ENCODE measurements around the gene BMP5. TPM values are rescaled to one million over a fixed set of nuclear protein-coding genes. Genes with fewer than 3 reads are reported as not detected.

BMP5 gene
- total RNA-seq, 2 experiments from 2014 or later = not detected

DNA sequence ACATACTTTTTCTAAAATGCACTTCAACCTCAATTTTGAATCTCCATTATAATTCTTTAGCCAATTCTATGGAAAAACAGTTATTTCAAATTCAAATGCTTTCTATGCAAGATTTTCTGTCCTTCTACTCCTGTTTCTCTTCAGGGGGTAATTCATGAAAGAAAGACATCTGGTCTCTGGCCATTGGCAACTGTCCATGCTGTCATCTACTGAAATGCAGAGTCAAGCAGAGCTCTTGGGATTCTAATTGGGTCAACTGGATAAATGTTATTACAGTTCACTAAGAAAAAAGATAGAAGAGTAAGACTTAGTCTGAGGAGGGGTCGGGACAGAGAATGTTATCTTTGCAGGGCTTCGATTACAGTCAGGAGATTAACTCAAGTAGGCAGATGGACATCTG is 22.0 kb upstream of the BMP5 start:
- ATAC-seq = no peak
- Mint-ChIP-seq H3K9me3 (ENCODE audit: low read depth) (peaks cover 3% of the 10 kb centered on the region), H3K27me3 (no peaks in the 10 kb centered on the region), H3K4me3 (no peak overlapping the region), H3K4me1 (no peaks in the 10 kb centered on the region), H3K36me3 (ENCODE audit: low read depth) (no peaks in the 10 kb centered on the region), H3K27ac (no peak overlapping the region)
- intact Hi-C loops (cut with DNase I, micrococcal nuclease) = no loop called here
- CTCF ChIA-PET = no interaction called here
- DNase-seq = no peak
- POLR2A ChIA-PET = no interaction called here

DNA sequence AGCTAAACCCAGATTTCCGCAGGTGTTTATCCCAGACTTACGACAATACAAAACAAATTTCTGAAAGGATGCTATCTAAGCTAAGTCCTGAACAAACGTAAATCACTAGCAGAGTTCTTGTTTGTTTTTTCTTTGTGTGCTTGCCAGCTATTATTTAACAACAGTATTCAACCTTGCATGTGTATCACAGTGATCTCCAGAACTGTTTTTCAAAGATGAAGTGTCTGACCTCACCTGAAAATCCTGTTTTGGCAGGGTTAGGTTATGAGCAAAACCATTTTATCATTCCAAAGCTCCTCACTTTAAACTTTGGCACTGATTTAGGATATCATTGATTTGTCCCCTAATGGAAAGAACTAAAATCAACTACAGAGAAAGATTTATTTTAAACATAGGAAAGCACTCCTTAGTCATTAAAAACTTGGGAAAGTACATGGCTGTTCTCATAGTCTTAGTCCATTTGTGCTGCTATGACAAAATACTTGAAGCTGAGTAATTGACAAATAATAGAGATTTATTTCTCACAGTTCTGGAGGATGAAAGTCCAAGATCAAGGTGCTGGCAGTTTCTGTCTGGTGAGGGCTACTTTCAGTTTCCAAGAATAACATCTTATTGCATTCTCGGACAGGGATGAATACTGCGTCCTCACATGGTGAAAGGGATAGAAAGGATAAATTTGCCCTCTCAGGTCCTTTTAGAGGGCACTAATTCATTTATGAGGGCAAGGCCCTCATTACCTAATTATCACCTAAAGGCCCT is 20.8 kb upstream of the BMP5 start:
- H3K27ac Mint-ChIP-seq = no peak overlapping the region
- ATAC-seq = no peak
- ChIA-PET CTCF (no interaction called here), POLR2A (no interaction called here)
- H3K9me3 Mint-ChIP-seq (ENCODE audit: low read depth) = peaks cover 3% of the 10 kb centered on the region
- no peaks in the 10 kb centered on the region for H3K36me3 Mint-ChIP-seq (ENCODE audit: low read depth)
- no peak for DNase-seq
- no peak overlapping the region for H3K4me3 Mint-ChIP-seq
- no peaks in the 10 kb centered on the region for H3K27me3 Mint-ChIP-seq
- intact Hi-C loops (cut with DNase I, micrococcal nuclease) = no loop called here
- H3K4me1 Mint-ChIP-seq = no peaks in the 10 kb centered on the region

DNA sequence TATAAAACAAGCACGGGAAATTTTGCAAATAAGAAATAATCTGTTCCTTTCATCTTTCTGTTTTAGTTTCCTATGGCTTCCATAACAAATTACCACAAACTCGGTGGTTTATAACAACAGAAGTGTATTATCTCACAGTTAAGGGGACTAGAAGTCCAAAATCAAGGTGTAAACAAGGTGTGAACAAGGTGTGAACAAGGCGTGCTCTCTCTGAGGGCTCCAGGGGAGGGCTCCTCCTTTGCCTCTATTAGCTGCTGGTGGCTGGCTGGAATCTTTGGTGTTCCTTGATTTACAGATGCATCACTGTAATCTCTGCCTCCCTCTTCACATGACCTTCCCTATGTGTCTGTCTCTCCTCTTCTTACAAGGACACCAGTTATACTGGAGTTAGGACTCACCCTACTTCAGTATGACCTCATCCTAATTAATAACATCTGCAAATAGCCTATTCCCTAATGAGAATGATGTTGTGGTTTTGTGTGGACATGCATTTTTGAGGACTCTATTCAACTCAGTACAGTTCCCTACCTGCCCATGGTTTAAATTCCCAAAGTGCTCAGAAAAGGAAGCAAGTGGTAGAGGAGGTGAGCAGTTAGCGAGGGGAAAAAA is 17.5 kb upstream of the BMP5 start:
- intact Hi-C loops (cut with DNase I, micrococcal nuclease) = no loop called here
- ChIA-PET POLR2A (no interaction called here), CTCF (no interaction called here)
- no peak overlapping the region for H3K27ac Mint-ChIP-seq
- no peaks in the 10 kb centered on the region for H3K36me3 Mint-ChIP-seq (ENCODE audit: low read depth)
- H3K4me3 Mint-ChIP-seq = no peak overlapping the region
- peaks cover 3% of the 10 kb centered on the region for H3K9me3 Mint-ChIP-seq (ENCODE audit: low read depth)
- H3K4me1 Mint-ChIP-seq = no peaks in the 10 kb centered on the region
- DNase-seq = no peak
- no peaks in the 10 kb centered on the region for H3K27me3 Mint-ChIP-seq
- no peak for ATAC-seq

- no peaks in the 10 kb centered on the region for H3K9me3 Mint-ChIP-seq (ENCODE audit: low read depth)
- no peaks in the 10 kb centered on the region for H3K4me1 Mint-ChIP-seq
- ATAC-seq = no peak
- ChIA-PET CTCF (no interaction called here), POLR2A (no interaction called here)
- DNase-seq = no peak
- no peak overlapping the region for H3K27ac Mint-ChIP-seq
- no peaks in the 10 kb centered on the region for H3K36me3 Mint-ChIP-seq (ENCODE audit: low read depth)
- H3K27me3 Mint-ChIP-seq = no peaks in the 10 kb centered on the region
- intact Hi-C loops (cut with DNase I, micrococcal nuclease) = no loop called here
- H3K4me3 Mint-ChIP-seq = no peak overlapping the region
These were observed 13.5 kb upstream of the BMP5 start for GRCh38 chr6:55888917-55889316.

DNA sequence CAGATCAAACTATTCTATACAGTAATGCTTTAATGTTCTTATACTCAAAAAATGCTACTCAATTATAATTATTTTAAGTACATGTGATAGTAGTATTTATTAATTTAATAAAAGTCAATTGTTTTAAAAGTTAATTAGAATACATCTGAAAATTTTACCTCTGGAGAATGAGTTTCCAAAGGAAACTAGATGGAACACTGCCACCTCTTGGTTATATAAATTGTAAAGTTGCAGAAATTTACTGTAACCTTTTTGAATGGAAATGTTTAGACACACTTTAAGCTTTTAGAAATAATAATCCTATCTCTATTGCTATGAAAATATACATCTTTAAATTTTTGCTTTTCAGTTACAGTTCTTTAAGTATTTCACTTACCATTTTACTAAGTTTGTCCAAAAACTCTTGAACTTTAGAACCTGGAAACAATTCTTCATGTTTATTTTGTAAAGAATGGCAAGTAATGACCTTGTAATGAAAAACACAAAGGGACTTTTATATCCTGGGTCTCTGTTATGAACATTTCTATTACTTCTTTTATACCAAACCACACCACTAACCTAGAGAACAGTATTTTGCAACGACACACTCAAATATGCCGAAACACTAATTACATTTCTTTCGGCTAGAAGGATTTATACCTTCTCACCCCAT is 10.9 kb upstream of the BMP5 start:
- H3K9me3 Mint-ChIP-seq (ENCODE audit: low read depth) = no peaks in the 10 kb centered on the region
- DNase-seq (no peak), ATAC-seq (no peak)
- ChIA-PET POLR2A (no interaction called here), CTCF (interaction anchor here (0.9 to 1.2 kb wide), 2 partner anchors 18 to 26 kb away, joined by 3 read pairs; no protein-coding TSS in a partner anchor)
- no peaks in the 10 kb centered on the region for H3K27me3 Mint-ChIP-seq
- no peaks in the 10 kb centered on the region for H3K36me3 Mint-ChIP-seq (ENCODE audit: low read depth)
- H3K27ac Mint-ChIP-seq = no peak overlapping the region
- no peaks in the 10 kb centered on the region for H3K4me1 Mint-ChIP-seq
- no peak overlapping the region for H3K4me3 Mint-ChIP-seq
- intact Hi-C loops (cut with DNase I, micrococcal nuclease) = loop anchor here in 1 of 2 experiments (1.0 to 2.0 kb wide), 3 partner anchors 269 to 610 kb away; no protein-coding TSS in a partner anchor

GRCh38 chr6:55882718-55883569 is 7.6 kb upstream of the BMP5 start:
- intact Hi-C loops (cut with DNase I, micrococcal nuclease) = no loop called here
- Mint-ChIP-seq H3K9me3 (ENCODE audit: low read depth) (no peaks in the 10 kb centered on the region), H3K36me3 (ENCODE audit: low read depth) (no peaks in the 10 kb centered on the region), H3K4me3 (no peak overlapping the region), H3K27me3 (no peaks in the 10 kb centered on the region), H3K4me1 (no peaks in the 10 kb centered on the region), H3K27ac (no peak overlapping the region)
- no peak for DNase-seq
- no peak for ATAC-seq
- CTCF ChIA-PET = no interaction called here
- POLR2A ChIA-PET = no interaction called here

GRCh38 chr6:55877283-55877682 is 1.9 kb upstream of the BMP5 start:
- no peaks in the 10 kb centered on the region for H3K27me3 Mint-ChIP-seq
- intact Hi-C loops (cut with DNase I, micrococcal nuclease) = no loop called here
- no peak overlapping the region for H3K27ac Mint-ChIP-seq
- no peak overlapping the region for H3K4me3 Mint-ChIP-seq
- DNase-seq (no peak), ATAC-seq (no peak)
- CTCF ChIA-PET = no interaction called here
- no peaks in the 10 kb centered on the region for H3K36me3 Mint-ChIP-seq (ENCODE audit: low read depth)
- POLR2A ChIA-PET = no interaction called here
- no peaks in the 10 kb centered on the region for H3K4me1 Mint-ChIP-seq
- H3K9me3 Mint-ChIP-seq (ENCODE audit: low read depth) = no peaks in the 10 kb centered on the region

- ATAC-seq = no peak
- Mint-ChIP-seq H3K27me3 (peaks cover 2% of the 10 kb centered on the region), H3K27ac (no peak overlapping the region), H3K4me1 (peaks cover 5% of the 10 kb centered on the region), H3K4me3 (no peak overlapping the region), H3K9me3 (ENCODE audit: low read depth) (no peaks in the 10 kb centered on the region), H3K36me3 (ENCODE audit: low read depth) (no peaks in the 10 kb centered on the region)
- ChIA-PET CTCF (interaction anchor here (0.7 kb wide), 1 partner anchor 18 kb away, joined by 3 read pairs; no protein-coding TSS in a partner anchor), POLR2A (no interaction called here)
- no peak for DNase-seq
- intact Hi-C loops (cut with DNase I, micrococcal nuclease) = no loop called here
These were observed 1.1 kb downstream of the BMP5 start for GRCh38 chr6:55874316-55874715.

- DNase-seq = no peak
- ChIA-PET POLR2A (no interaction called here), CTCF (interaction anchor here (0.9 kb wide), 1 partner anchor 9 kb away, joined by 3 read pairs; no protein-coding TSS in a partner anchor)
- Mint-ChIP-seq H3K27me3 (peaks cover 2% of the 10 kb centered on the region), H3K36me3 (ENCODE audit: low read depth) (no peaks in the 10 kb centered on the region), H3K27ac (no peak overlapping the region), H3K4me1 (peaks cover 10% of the 10 kb centered on the region), H3K9me3 (ENCODE audit: low read depth) (no peaks in the 10 kb centered on the region), H3K4me3 (no peak overlapping the region)
- intact Hi-C loops (cut with DNase I, micrococcal nuclease) = no loop called here
- no peak for ATAC-seq
These were observed 2.5 kb downstream of the BMP5 start for GRCh38 chr6:55872866-55873265.

DNA sequence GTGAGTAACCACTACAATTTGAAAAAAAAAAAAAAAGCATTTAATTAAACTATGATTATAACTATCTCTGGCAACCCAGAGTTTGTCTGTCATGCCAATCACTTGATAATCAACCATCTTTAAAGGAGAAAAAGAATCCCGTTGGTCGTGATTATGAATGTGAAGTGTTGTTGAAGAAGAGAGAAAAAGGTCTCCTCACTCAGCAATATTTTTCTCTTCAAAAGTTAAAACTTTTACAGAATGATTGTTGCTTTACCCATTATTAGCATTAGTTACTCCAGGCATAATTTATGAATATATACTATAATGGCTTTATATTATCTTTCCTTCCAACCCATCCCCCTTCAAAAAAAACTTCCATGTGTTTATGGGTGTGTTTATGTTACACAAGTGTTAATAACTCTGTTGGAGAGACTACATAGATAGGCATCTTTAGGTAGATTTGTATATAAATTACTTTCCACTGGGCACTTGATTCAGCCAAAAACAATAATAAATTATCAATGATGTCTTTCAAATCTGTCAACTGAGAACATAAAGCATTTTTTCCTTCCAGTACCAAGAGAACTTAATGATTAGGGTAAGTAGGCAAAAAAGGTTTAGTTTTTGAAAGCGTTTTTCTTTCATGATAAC is 5.1 kb downstream of the BMP5 start:
- ATAC-seq = no peak
- Mint-ChIP-seq H3K9me3 (ENCODE audit: low read depth) (no peaks in the 10 kb centered on the region), H3K27me3 (peaks cover 2% of the 10 kb centered on the region), H3K36me3 (ENCODE audit: low read depth) (no peaks in the 10 kb centered on the region), H3K4me3 (no peak overlapping the region), H3K4me1 (peaks cover 10% of the 10 kb centered on the region), H3K27ac (no peak overlapping the region)
- no peak for DNase-seq
- POLR2A ChIA-PET = no interaction called here
- intact Hi-C loops (cut with DNase I, micrococcal nuclease) = no loop called here
- CTCF ChIA-PET = no interaction called here

- ChIA-PET CTCF (no interaction called here), POLR2A (no interaction called here)
- intact Hi-C loops (cut with DNase I, micrococcal nuclease) = loop anchor here (5.0 kb wide), 3 partner anchors 77 to 738 kb away; no protein-coding TSS in a partner anchor
- no peak overlapping the region for H3K4me3 Mint-ChIP-seq
- DNase-seq (no peak), ATAC-seq (no peak)
- no peaks in the 10 kb centered on the region for H3K9me3 Mint-ChIP-seq (ENCODE audit: low read depth)
- no peaks in the 10 kb centered on the region for H3K36me3 Mint-ChIP-seq (ENCODE audit: low read depth)
- peaks cover 2% of the 10 kb centered on the region for H3K27me3 Mint-ChIP-seq
- no peak overlapping the region for H3K27ac Mint-ChIP-seq
- H3K4me1 Mint-ChIP-seq = peaks cover 10% of the 10 kb centered on the region
These were observed 5.7 kb downstream of the BMP5 start for GRCh38 chr6:55869674-55870073.
